Measurements from ENCODE around the gene VWCE.
"Not testable (repeated sequence)": the region's sequence is repeated elsewhere in the genome, so short reads cannot be mapped to it uniquely, and the experiment has no call there.

VWCE gene

GRCh38 chr11:61211327-61211952, 83.7 kb downstream of the VWCE start:
- DNase-seq; in situ Hi-C loops (cut with HindIII; ENCODE audit: low pct_ligation_motif_present, low sequenced_read_pairs); H3K27ac ChIP-seq; H3K4me3 ChIP-seq (ENCODE audit: low read depth, low read length); H3K27me3 ChIP-seq (replicated peaks); H3K36me3 ChIP-seq (replicated peaks): not testable (repeated sequence)

- in situ Hi-C loops (cut with HindIII; ENCODE audit: low pct_ligation_motif_present, low sequenced_read_pairs); H3K27me3 ChIP-seq (replicated peaks); DNase-seq; H3K36me3 ChIP-seq (replicated peaks); H3K27ac ChIP-seq; H3K4me3 ChIP-seq (ENCODE audit: low read depth, low read length): not testable (repeated sequence)
These were observed 84.5 kb downstream of the VWCE start for GRCh38 chr11:61210629-61211028.
